Heart right ventricle (tissue), 16 donors: ENCODE data around the gene NAALADL2. TPM values are rescaled to one million over a fixed set of nuclear protein-coding genes. Genes with fewer than 3 reads are reported as not detected.

Experiments
- ATAC-seq, 8 donors: fragments of 200-7000 bp; cut with Tn5 transposase; one replicate each; pipeline ENCODE4 v1.9.1; 2020; ENCODE audit warnings: mild to moderate bottlenecking in 8 of 8, moderate library complexity in 8 of 8, moderate number of reproducible peaks in 1 of 8
- DNase-seq, 2 donors: peaks; one replicate each; pipeline ENCODE4 v3.0.0-alpha.2; 2020
- H3K27ac ChIP-seq, 10 donors: fragments of 200-600 bp; sonication (generic) in 2 of 10; one replicate each; pipeline versions ENCODE4 v1.5.0 to v1.8.0; 2020 to 2022; ENCODE audit warnings: mild to moderate bottlenecking in 3 of 10
- H3K27me3 ChIP-seq, 7 donors: fragments of 200-600 bp; one replicate each; pipeline ENCODE4 v1.8.0; 2021 to 2022; ENCODE audit warnings: mild to moderate bottlenecking in 2 of 7
- H3K36me3 ChIP-seq, 9 donors: fragments of 200-600 bp; sonication (generic) in 1 of 9; one replicate each; pipeline versions ENCODE4 v1.5.0 to v1.8.0; 2020 to 2022; ENCODE audit warnings: mild to moderate bottlenecking in 2 of 9
- H3K4me1 ChIP-seq, 9 donors: fragments of 200-600 bp; sonication (generic) in 1 of 9; one replicate each; pipeline versions ENCODE4 v1.5.0 to v1.8.0; 2020 to 2022; ENCODE audit warnings: mild to moderate bottlenecking in 4 of 9
- H3K4me3 ChIP-seq, 10 donors: fragments of 200-600 bp; sonication (generic) in 2 of 10; one replicate each; pipeline versions ENCODE4 v1.5.0 to v1.8.0; 2020 to 2022; ENCODE audit warnings: mild to moderate bottlenecking in 7 of 10, moderate library complexity in 2 of 10
- H3K9me3 ChIP-seq, 11 donors: fragments of 200-600 bp in 10 of 11; sonication (generic) in 2 of 11; one replicate each; pipeline versions ENCODE4 v1.5.0 to v1.8.0; 2013 to 2022; ENCODE audit warnings: mild to moderate bottlenecking in 2 of 11, control low read depth in 1 of 11, moderate library complexity in 1 of 11
- CTCF ChIP-seq, 9 donors: fragments of 200-600 bp; sonication (generic) in 2 of 9; IDR thresholded peaks; one replicate each; pipeline versions ENCODE4 v1.5.0 to v1.8.0; 2021 to 2022; ENCODE audit warnings: antibody characterized with exemption in 9 of 9, mild to moderate bottlenecking in 5 of 9, moderate library complexity in 1 of 9
- WGBS, 2 donors: extraction: QIAGEN DNeasy Blood & Tissue Kit; methylation state at CpG; one replicate each; pipeline ENCODE4 v1.1.7; 2013; ENCODE audit warnings: inconsistent platforms in 1 of 2; 5-methylcytosine and 5-hydroxymethylcytosine counted together
- intact Hi-C, 10 donors: fragments of 100-400 bp; cut with DNase I; formaldehyde crosslinking; loops; one replicate each; pipeline versions ENCODE4 v1.11.1 to v1.14.2; 2022
- polyA plus RNA-seq, 2 donors: library from polyadenylated mRNA; stranded (reverse); fragments of 200-250 nt; gene quantifications; one replicate each; pipeline ENCODE4 v1.2.3, GENCODE V29; 2013
- total RNA-seq, 10 donors: library from RNA; stranded (reverse); fragmentation: NEBNext Ultra II Directional in 3 of 10; extraction: Animal tissue kit (Norgen Biotek cat#: 25700) in 3 of 10; gene quantifications; one replicate each; pipeline versions ENCODE4 v1.2.1 to v1.2.4, GENCODE V29; 2021 to 2023
- donor health status: Arrhythmogenic right ventricular cardiomyopathy.
- donor health status: ischemic (EF 13 %, LVEDD 7.1; RV severe dilation, severe dysfunction).
- donor health status: healthy with polysubstance abuse.
- donor health status: DM: no; HTN: yes; CAD: no.
- donor health status: DM: no; HTN: no; CAD: no.
- donor health status: ischemic (EF 25% LVEDD 6.9; RV normal size, moderate dysfunction).
- donor health status: ischemic (EF 25% LVEDD 5.7; RV mildly dilated, moderate dysfunction).
- donor health status: healthy.
- donor health status: DM: yes; HTN: yes; CAD: no.
- donor health status: Ischemic cardiomyopathy.
- donor health status: ischemic (EF 35%, LVEDD 5.7; RV mildly dilated, moderate dysfunction).
- donor health status: nonischemic (EF 11% LVEDD 7.7; RV severe dilation, severe dysfunction).
- donor health status: DM: yes; HTN: yes; CAD: no.
- donor health status: PGD.
- donor health status: ischemic (EF 29% LVEDD 5.4; RV normal size, mild dysfunction).
- donor health status: nonischemic (EF 23%, LVEDD 6.1; RV moderate dilation, normal function).

The NAALADL2 gene
- total and polyA plus RNA-seq, 12 donors = 0.36 to 11.9 (median 5.2) TPM

- Histone ChIP-seq H3K27ac (no peak overlapping the region), H3K27me3 (no peaks in the 10 kb centered on the region), H3K36me3 (no peaks in the 10 kb centered on the region), H3K9me3 (peaks cover 0 to 4% (median 0%) of the 10 kb centered on the region in 11 donors), H3K4me1 (peaks cover 0 to 3% (median 0%) of the 10 kb centered on the region in 9 donors), H3K4me3 (no peak overlapping the region)
- 60 to 69% methylated on average over 8 of the region's 8 CpGs for WGBS, 2 donors
- TF ChIP-seq CTCF (IDR thresholded peaks at IDR 0.05) = no peak
- intact Hi-C loops = no loop called here
- ATAC-seq (no peak), DNase-seq (no peak)
Observed at GRCh38 chr3:175430983-175431773, 572.0 kb downstream of the NAALADL2 start.

- Histone ChIP-seq H3K4me1 (peaks cover 0 to 3% (median 0%) of the 10 kb centered on the region in 9 donors), H3K27ac (peak overlapping the region in 1 of 10 donors; percentile 49), H3K4me3 (no peak overlapping the region), H3K9me3 (peaks cover 0 to 4% (median 0%) of the 10 kb centered on the region in 11 donors), H3K27me3 (no peaks in the 10 kb centered on the region), H3K36me3 (no peaks in the 10 kb centered on the region)
- ATAC-seq (no peak), DNase-seq (peak in 1 of 2 donors; percentile 4)
- intact Hi-C loops = no loop called here
- no peak for TF ChIP-seq CTCF (IDR thresholded peaks at IDR 0.05)
- WGBS, 2 donors = 55% methylated on average over 4 of the region's 4 CpGs
Observed at GRCh38 chr3:175432376-175433025, 573.4 kb downstream of the NAALADL2 start.

GRCh38 chr3:175433026-175433674 lies 574.0 kb downstream of the NAALADL2 start:
- DNase-seq (no peak), ATAC-seq (peak in 6 of 8 donors; percentile 17 to 75 (median 66))
- no peak overlapping the region for H3K4me3 ChIP-seq
- TF ChIP-seq CTCF (IDR thresholded peaks at IDR 0.05) = no peak
- H3K9me3 ChIP-seq = peaks cover 0 to 10% (median 0%) of the 10 kb centered on the region in 11 donors
- WGBS, 2 donors = 69 to 71% methylated on average over 5 of the region's 5 CpGs
- H3K27me3 ChIP-seq = no peaks in the 10 kb centered on the region
- H3K36me3 ChIP-seq = no peaks in the 10 kb centered on the region
- peak overlapping the region in 1 of 10 donors; percentile 49 for H3K27ac ChIP-seq
- peaks cover 0 to 3% (median 0%) of the 10 kb centered on the region in 9 donors for H3K4me1 ChIP-seq
- intact Hi-C loops = no loop called here

GRCh38 chr3:175434561-175434960 lies 575.4 kb downstream of the NAALADL2 start:
- no peak for TF ChIP-seq CTCF (IDR thresholded peaks at IDR 0.05)
- Histone ChIP-seq H3K4me3 (no peak overlapping the region), H3K27ac (no peak overlapping the region), H3K27me3 (no peaks in the 10 kb centered on the region), H3K9me3 (peaks cover 0 to 23% (median 0%) of the 10 kb centered on the region in 11 donors), H3K36me3 (no peaks in the 10 kb centered on the region), H3K4me1 (peaks cover 0 to 3% (median 0%) of the 10 kb centered on the region in 9 donors)
- intact Hi-C loops = no loop called here
- ATAC-seq = no peak
- DNase-seq = no peak
